Endothelial cell of umbilical vein (primary cell): ENCODE data around the gene CCDC150. TPM values are rescaled to one million over a fixed set of nuclear protein-coding genes. Genes with fewer than 3 reads are reported as not detected.

Experiments used
- BruUV-seq: library from RNA; stranded (reverse); fragments of 400-500 nt; replicated peaks from 2 replicates; lab custom pipeline; 2021; lab: Mats Ljungman, UMichigan
- CTCF ChIA-PET: fragments of 300-600, 350-600 bp; sonication (Branson Sonifier 250); formaldehyde crosslinking; loops from one replicate; lab custom pipeline; 2021; ENCODE audit warnings: antibody characterized with exemption, inconsistent platforms; lab: Charles Lee
- POLR2A ChIA-PET: fragments of 300-600, 350-600 bp; sonication (Branson Sonifier 250); formaldehyde crosslinking; loops from one replicate; lab custom pipeline; 2021; ENCODE audit warnings: antibody characterized with exemption, inconsistent platforms; lab: Charles Lee
- DNase-seq: peaks from one replicate; pipeline ENCODE4 v3.0.0-alpha.2; 2011; ENCODE audit warnings: low read depth, low spot score
- FAIRE-seq: peaks from 2 replicates; lab custom pipeline; 2011; peaks lifted over from hg19 to GRCh38; lab: Jason Lieb, UNC
- H2AFZ ChIP-seq: 2 replicates; pipeline ENCODE4 v1.6.0; 2012; ENCODE audit warnings: low read depth, low read length, control low read depth, inconsistent platforms
- H3K27ac ChIP-seq: 2 replicates; pipeline ENCODE4 v1.5.1; 2011; ENCODE audit warnings: low read depth, mild to moderate bottlenecking, control low read depth, low read length, moderate library complexity; ENCODE audit not compliant: insufficient read depth
- H3K27me3 ChIP-seq, 2 experiments: 2 replicates each; pipeline versions ENCODE4 v1.6.0 to v1.6.1; 2011; ENCODE audit warnings: low read length in 2 of 2, mixed read lengths in 1 of 2; ENCODE audit not compliant: control insufficient read depth in 2 of 2, insufficient read depth in 2 of 2
- H3K36me3 ChIP-seq, 2 experiments: 2 replicates in 1 of 2; 3 replicates in 1 of 2; pipeline ENCODE4 v1.5.1; 2011; ENCODE audit warnings: low read length in 2 of 2, mild to moderate bottlenecking in 1 of 2, moderate library complexity in 1 of 2; ENCODE audit not compliant: control insufficient read depth in 2 of 2, insufficient read depth in 2 of 2; ENCODE audit errors: extremely low read depth in 1 of 2
- H3K4me1 ChIP-seq: 3 replicates; pipeline ENCODE4 v1.5.1; 2011; ENCODE audit warnings: mild to moderate bottlenecking, low read length; ENCODE audit not compliant: control insufficient read depth, insufficient read depth; ENCODE audit errors: extremely low read depth
- H3K4me2 ChIP-seq: 2 replicates; pipeline ENCODE4 v1.6.1; 2011; ENCODE audit warnings: low read length, control low read depth, mixed read lengths; ENCODE audit not compliant: insufficient read depth
- H3K4me3 ChIP-seq, 3 experiments: fragments of 200-600 bp in 1 of 3; sonication (generic), shearing (Covaris generic) in 1 of 3; replicated peaks in 1 of 3; 2 replicates each; pipeline ENCODE4 v1.5.1; 2011 to 2016; ENCODE audit warnings: control low read depth in 3 of 3, low read length in 3 of 3, mild to moderate bottlenecking in 2 of 3, inconsistent platforms in 1 of 3, low read depth in 1 of 3, moderate library complexity in 1 of 3; ENCODE audit not compliant: insufficient read depth in 1 of 3
- H3K79me2 ChIP-seq: 2 replicates; pipeline ENCODE4 v1.6.0; 2012; ENCODE audit warnings: low read length, inconsistent platforms; ENCODE audit not compliant: control insufficient read depth, insufficient read depth
- H3K9ac ChIP-seq: replicated peaks from 2 replicates; pipeline ENCODE3; 2011; ENCODE audit warnings: low read length, control low read depth; ENCODE audit not compliant: insufficient read depth; ENCODE audit errors: extremely low read depth
- H3K9me1 ChIP-seq: replicated peaks from 3 replicates; pipeline ENCODE4 v1.6.0; 2011; ENCODE audit warnings: mild to moderate bottlenecking, low read length; ENCODE audit not compliant: control insufficient read depth, insufficient read depth; ENCODE audit errors: extremely low read depth
- H3K9me3 ChIP-seq: replicated peaks from 2 replicates; pipeline ENCODE4 v1.5.1; 2012; ENCODE audit warnings: low read length, inconsistent platforms; ENCODE audit not compliant: control insufficient read depth, insufficient read depth
- H4K20me1 ChIP-seq: replicated peaks from 2 replicates; pipeline ENCODE3; 2011; ENCODE audit warnings: mild to moderate bottlenecking, low read length; ENCODE audit not compliant: control insufficient read depth, insufficient read depth; ENCODE audit errors: extremely low read depth
- CTCF ChIP-seq, 2 donors: IDR thresholded peaks; 1 replicate in 1 of 2; 2 replicates in 1 of 2; pipeline ENCODE4 v1.5.1; 2011; ENCODE audit warnings: low read length in 2 of 2, mild to moderate bottlenecking in 2 of 2, moderate library complexity in 2 of 2, control low read depth in 1 of 2, inconsistent platforms in 1 of 2, low read depth in 1 of 2; ENCODE audit not compliant: insufficient read depth in 1 of 2; ENCODE audit errors: extremely low read depth in 1 of 2
- EZH2 ChIP-seq: IDR thresholded peaks from 2 replicates; pipeline ENCODE4 v1.6.1; 2012; ENCODE audit warnings: borderline replicate concordance, low read depth, mild to moderate bottlenecking, moderate library complexity, low read length, inconsistent platforms; ENCODE audit not compliant: severe bottlenecking
- FOS ChIP-seq: IDR thresholded peaks from 2 replicates; pipeline ENCODE4 v1.6.1; 2011; ENCODE audit warnings: mild to moderate bottlenecking, low read length, moderate library complexity, borderline replicate concordance; ENCODE audit not compliant: insufficient read depth
- GATA2 ChIP-seq: IDR thresholded peaks from 2 replicates; pipeline ENCODE4 v1.7.0; 2011; ENCODE audit warnings: low read depth, mild to moderate bottlenecking, moderate library complexity, mixed read lengths, low read length; ENCODE audit not compliant: insufficient read length, insufficient read depth
- JUN ChIP-seq: IDR thresholded peaks from 2 replicates; pipeline ENCODE4 v1.6.1; 2011; ENCODE audit warnings: borderline replicate concordance, low read depth; ENCODE audit not compliant: insufficient read length, insufficient read depth
- MAX ChIP-seq: IDR thresholded peaks from 2 replicates; pipeline ENCODE4 v1.6.1; 2011; ENCODE audit not compliant: insufficient read depth, insufficient read length
- MYC ChIP-seq: IDR thresholded peaks from one replicate; pipeline ENCODE4 v1.6.1; 2011; ENCODE audit warnings: mild to moderate bottlenecking, low read depth, low read length
- POLR2A ChIP-seq: IDR thresholded peaks from 2 replicates; pipeline ENCODE4 v1.6.1; 2012; ENCODE audit warnings: low read depth, mild to moderate bottlenecking, control low read depth, low read length
- POLR2AphosphoS5 ChIP-seq: IDR thresholded peaks from 2 replicates; pipeline ENCODE4 v1.6.1; 2012; ENCODE audit warnings: low read depth, mild to moderate bottlenecking, control low read depth, low read length, moderate library complexity; ENCODE audit not compliant: insufficient read depth
- dilution Hi-C: fragments of 300-500 bp; cut with MboI; formaldehyde crosslinking; loops from one replicate; pipeline ENCODE4 v1.15.0; 2019; ENCODE audit warnings: low sequenced_read_pairs; ENCODE audit not compliant: extremely low pct_ligation_motif_present
- intact Hi-C: fragments of 100-400 bp; cut with micrococcal nuclease; formaldehyde crosslinking; loops from one replicate; pipeline ENCODE4 v1.10.0; 2022
- polyA plus RNA-seq, 4 experiments: library from polyadenylated mRNA; depleted of rRNA in 3 of 4; stranded (reverse) in 3 of 4; unstranded in 1 of 4; fragments of >200 nt; gene quantifications; 2 replicates each; pipeline versions ENCODE4 v1.2.1 to v1.2.3, GENCODE V29; 2011 to 2012; ENCODE audit warnings: missing spikeins in 1 of 4
- total RNA-seq: library from RNA; stranded (reverse); gene quantifications from 2 replicates; pipeline ENCODE4 v1.2.3, GENCODE V29; 2021

The CCDC150 gene
- total and polyA plus RNA-seq, 2 donors (not counting 3 experiments of a cell fraction or from before 2014, with no cell fraction given), result 1.7 to 19.9 TPM

GRCh38 chr2:196649202-196649601, 9.7 kb downstream of the CCDC150 start:
- peaks cover 5% of the 10 kb centered on the region for H3K9me3 ChIP-seq
- FAIRE-seq, result no peak
- POLR2A ChIA-PET, result no interaction called here

More at GRCh38 chr2:196649202-196649601, 9.7 kb downstream of the CCDC150 start:
- no peak for DNase-seq
- Histone ChIP-seq H3K9me1 (no peaks in the 10 kb centered on the region), H3K4me2 (no peak overlapping the region), H3K27ac (no peak overlapping the region), H3K9ac (no peak overlapping the region), H3K4me3 (no peak overlapping the region), H2AFZ (no peak overlapping the region), H4K20me1 (no peaks in the 10 kb centered on the region), H3K36me3 (no peaks in the 10 kb centered on the region), H3K4me1 (no peaks in the 10 kb centered on the region), H3K27me3 (no peaks in the 10 kb centered on the region), H3K79me2 (peaks cover 27% of the 10 kb centered on the region)
- BruUV-seq, result no TSS peak
- TF ChIP-seq POLR2A (no peak), GATA2 (no peak), MYC (no peak), MAX (no peak), POLR2AphosphoS5 (no peak), FOS (no peak), CTCF (IDR thresholded peaks at IDR 0.05; ENCODE audit: extremely low read depth in 1 of 2, insufficient read depth in 1 of 2, low read depth in 1 of 2, low read length in 2 of 2) (no peak), EZH2 (no peak), JUN (no peak)
- dilution Hi-C loops, result no loop called here
- intact Hi-C loops, result no loop called here
- CTCF ChIA-PET, result no interaction called here
